ENCODE results near the gene WSCD2.

DNA sequence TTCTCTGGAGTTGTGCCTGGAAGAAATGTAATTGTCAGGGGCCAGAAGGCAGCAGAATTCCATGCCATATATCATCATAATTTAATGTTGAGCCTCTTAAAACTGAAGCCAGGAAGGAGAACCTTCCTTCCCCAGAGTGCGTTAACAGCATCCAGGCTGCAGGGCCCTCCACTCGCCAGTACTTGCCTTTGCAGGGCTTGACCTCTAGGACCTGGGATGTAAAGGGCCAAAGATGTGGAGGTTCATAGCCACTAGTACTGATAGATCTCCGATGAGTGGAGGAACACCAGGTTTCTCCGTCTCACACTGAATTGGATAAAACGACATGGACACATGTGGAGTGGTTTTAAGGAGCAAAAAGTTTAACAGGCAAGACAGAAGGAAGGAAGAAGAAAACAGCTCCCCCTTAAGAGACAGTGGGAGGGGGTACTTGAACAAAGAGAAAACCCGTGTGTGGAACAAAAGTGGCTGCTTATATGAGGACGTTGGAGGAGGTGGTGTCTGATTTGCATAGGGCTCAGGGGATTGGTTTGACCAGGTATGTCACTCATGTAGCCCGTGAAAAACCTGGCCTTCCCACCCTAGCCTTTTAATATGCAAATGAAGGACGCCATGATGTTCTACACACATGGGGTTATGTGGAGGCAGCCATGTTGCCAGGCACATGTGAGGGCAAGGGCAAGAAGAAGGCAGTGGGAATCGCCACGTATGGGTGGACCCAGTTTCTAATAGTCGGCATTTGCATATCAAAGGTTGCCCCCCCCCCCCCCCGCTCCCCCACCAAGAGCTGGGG is 38.8 kb upstream of the WSCD2 start:
- TF ChIP-seq, protein P1, sequence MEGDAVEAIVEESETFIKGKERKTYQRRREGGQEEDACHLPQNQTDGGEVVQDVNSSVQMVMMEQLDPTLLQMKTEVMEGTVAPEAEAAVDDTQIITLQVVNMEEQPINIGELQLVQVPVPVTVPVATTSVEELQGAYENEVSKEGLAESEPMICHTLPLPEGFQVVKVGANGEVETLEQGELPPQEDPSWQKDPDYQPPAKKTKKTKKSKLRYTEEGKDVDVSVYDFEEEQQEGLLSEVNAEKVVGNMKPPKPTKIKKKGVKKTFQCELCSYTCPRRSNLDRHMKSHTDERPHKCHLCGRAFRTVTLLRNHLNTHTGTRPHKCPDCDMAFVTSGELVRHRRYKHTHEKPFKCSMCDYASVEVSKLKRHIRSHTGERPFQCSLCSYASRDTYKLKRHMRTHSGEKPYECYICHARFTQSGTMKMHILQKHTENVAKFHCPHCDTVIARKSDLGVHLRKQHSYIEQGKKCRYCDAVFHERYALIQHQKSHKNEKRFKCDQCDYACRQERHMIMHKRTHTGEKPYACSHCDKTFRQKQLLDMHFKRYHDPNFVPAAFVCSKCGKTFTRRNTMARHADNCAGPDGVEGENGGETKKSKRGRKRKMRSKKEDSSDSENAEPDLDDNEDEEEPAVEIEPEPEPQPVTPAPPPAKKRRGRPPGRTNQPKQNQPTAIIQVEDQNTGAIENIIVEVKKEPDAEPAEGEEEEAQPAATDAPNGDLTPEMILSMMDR (conservative IDR thresholded peaks at IDR 0.05; ENCODE audit: low read length): no peak
- no peak for TF ChIP-seq EZH2phosphoT487 (IDR thresholded peaks at IDR 0.05; ENCODE audit: borderline replicate concordance)

All from Loucy (cell line).